ENCODE measurements around the gene CISD1. TPM values are rescaled to one million over a fixed set of nuclear protein-coding genes. Genes with fewer than 3 reads are reported as not detected.
"Not testable (repeated sequence)": the region's sequence is repeated elsewhere in the genome, so short reads cannot be mapped to it uniquely, and the experiment has no call there.

CISD1 gene
- total RNA-seq, 1 donor from 2014 or later: 15.1 TPM

DNA sequence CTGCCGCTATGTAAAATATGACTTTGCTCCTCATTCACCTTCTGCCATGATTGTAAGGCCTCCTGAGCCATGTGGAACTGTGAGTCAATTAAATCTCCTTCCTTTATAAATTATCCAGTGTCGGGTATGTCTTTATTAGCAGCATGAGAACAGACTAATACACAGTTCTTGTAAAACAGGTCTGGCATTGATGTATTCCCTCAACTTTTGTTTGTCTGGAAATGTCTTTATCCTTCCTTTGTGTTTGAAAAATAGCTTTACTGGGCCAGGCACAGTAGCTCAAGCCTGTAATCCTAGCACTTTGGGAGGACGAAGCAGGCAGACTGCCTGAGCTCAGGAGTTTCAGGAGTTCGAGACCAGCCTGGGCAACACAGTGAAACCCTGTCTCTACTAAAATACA is 15.8 kb upstream of the CISD1 start:
- Mint-ChIP-seq H3K36me3 (peaks cover 43% of the 10 kb centered on the region), H3K9me3 (peaks cover 56% of the 10 kb centered on the region), H3K27me3 (ENCODE audit: low read depth) (no peaks in the 10 kb centered on the region), H3K27ac (no peak overlapping the region), H3K4me3 (no peak overlapping the region), H3K4me1 (no peaks in the 10 kb centered on the region)
- TF ChIP-seq, protein P1, sequence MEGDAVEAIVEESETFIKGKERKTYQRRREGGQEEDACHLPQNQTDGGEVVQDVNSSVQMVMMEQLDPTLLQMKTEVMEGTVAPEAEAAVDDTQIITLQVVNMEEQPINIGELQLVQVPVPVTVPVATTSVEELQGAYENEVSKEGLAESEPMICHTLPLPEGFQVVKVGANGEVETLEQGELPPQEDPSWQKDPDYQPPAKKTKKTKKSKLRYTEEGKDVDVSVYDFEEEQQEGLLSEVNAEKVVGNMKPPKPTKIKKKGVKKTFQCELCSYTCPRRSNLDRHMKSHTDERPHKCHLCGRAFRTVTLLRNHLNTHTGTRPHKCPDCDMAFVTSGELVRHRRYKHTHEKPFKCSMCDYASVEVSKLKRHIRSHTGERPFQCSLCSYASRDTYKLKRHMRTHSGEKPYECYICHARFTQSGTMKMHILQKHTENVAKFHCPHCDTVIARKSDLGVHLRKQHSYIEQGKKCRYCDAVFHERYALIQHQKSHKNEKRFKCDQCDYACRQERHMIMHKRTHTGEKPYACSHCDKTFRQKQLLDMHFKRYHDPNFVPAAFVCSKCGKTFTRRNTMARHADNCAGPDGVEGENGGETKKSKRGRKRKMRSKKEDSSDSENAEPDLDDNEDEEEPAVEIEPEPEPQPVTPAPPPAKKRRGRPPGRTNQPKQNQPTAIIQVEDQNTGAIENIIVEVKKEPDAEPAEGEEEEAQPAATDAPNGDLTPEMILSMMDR (IDR thresholded peaks at IDR 0.05; ENCODE audit: unreplicated experiment): no peak
- no peak for DNase-seq (ENCODE audit: low spot score in 2 of 2, unreplicated experiment in 2 of 2)

DNA sequence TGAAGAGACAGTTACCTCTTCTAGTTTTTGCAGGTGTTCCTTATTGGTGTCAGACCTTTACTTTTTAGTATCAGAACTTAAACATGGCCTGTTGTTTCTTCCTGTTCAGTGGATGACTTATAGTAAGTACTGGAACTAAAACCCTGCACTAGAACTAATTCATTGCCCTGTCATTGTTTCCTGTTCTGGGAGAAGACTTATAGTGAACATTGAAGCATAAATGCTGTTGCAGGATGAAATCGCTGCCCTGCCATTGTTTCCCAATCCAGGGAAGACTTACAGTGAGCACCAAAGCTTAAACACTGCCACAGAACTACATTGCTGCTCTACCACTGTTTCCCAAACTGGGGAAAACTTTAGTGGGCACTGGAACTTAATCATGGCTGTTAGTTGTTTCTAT is 14.3 kb upstream of the CISD1 start:
- no peaks in the 10 kb centered on the region for H3K4me1 Mint-ChIP-seq
- H3K36me3 Mint-ChIP-seq: peaks cover 49% of the 10 kb centered on the region
- DNase-seq (ENCODE audit: low spot score in 2 of 2, unreplicated experiment in 2 of 2): no peak
- H3K9me3 Mint-ChIP-seq: peaks cover 62% of the 10 kb centered on the region
- no peaks in the 10 kb centered on the region for H3K27me3 Mint-ChIP-seq (ENCODE audit: low read depth)
- TF ChIP-seq, protein P1 (IDR thresholded peaks at IDR 0.05; ENCODE audit: unreplicated experiment): no peak
- no peak overlapping the region for H3K27ac Mint-ChIP-seq
- no peak overlapping the region for H3K4me3 Mint-ChIP-seq

DNA sequence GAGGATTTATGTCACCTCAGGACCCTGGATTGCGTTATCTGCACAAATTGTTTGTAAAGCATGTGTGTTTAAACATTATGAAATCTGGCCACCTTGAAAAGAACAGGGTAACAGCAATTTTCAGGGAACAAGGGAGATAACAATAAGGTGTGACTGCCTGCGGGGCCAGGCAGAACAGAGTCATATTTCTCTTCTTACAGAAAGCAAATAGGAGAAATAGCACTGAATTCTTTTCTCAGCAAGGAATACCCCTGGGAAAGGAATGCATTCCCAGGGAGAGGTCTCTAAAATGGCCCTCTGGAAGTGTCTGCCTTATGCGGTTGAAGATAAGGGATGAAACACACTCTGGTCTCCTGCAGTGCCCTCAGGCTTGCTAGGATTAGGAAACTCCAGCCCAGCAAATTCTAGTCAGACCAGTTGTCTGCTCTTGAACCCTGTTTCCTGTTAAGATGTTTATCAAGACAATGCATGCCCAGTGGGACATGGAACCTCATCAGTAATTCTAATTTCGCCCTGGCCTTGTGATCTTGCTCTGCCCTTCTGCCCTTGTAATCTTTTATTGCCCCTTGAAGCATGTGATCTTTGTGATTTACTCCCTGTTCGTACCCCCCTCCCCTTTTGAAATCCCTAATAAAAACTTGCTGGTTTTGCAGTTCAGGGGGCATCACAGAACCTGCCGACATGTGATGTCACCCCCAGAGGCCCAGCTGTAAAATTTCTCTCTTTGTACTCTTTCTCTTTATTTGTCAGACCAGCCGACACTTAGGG is 12.8 kb upstream of the CISD1 start:
- H3K9me3 Mint-ChIP-seq: peaks cover 52% of the 10 kb centered on the region
- H3K4me3 Mint-ChIP-seq; H3K27me3 Mint-ChIP-seq (ENCODE audit: low read depth); H3K4me1 Mint-ChIP-seq; DNase-seq (ENCODE audit: low spot score in 2 of 2, unreplicated experiment in 2 of 2); H3K27ac Mint-ChIP-seq: not testable (repeated sequence)
- peaks cover 49% of the 10 kb centered on the region for H3K36me3 Mint-ChIP-seq

DNA sequence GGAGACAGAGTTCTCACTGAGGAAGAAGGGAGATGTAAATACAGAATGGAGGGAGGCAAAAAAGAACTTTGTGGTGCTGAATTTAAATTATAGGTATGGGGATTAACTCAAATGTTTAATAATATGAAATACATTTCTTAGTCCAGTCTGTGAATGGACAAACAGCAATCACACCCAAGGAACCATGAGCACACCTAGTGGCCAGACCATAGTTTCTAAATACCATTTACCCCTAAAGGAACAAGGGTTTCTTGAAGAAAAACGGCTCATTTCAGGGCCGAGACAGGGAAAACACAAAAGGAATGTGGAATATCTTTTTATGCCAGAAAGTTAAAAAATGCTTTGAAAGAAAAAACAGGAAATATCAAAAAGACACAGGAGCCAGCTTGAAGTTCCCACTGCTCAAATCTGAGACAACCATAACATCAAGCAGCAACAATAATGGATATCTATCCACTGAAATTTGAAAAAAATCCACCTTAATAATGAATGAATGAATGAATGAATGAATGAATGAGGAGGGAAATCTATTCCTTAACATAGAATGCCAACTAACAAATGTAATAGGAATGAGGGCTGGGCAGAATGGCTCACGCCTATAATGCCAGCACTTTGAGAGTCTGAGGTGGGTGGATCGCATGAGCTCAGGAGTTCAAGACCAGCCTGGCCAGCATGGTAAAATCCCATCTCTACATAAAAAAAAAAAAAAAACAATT is 9.8 kb upstream of the CISD1 start:
- Mint-ChIP-seq H3K27me3 (ENCODE audit: low read depth) (no peaks in the 10 kb centered on the region), H3K9me3 (peaks cover 34% of the 10 kb centered on the region), H3K27ac (no peak overlapping the region), H3K4me1 (no peaks in the 10 kb centered on the region), H3K4me3 (no peak overlapping the region), H3K36me3 (peaks cover 34% of the 10 kb centered on the region)
- DNase-seq (ENCODE audit: low spot score in 2 of 2, unreplicated experiment in 2 of 2): no peak
- TF ChIP-seq, protein P1 (IDR thresholded peaks at IDR 0.05; ENCODE audit: unreplicated experiment): no peak

DNA sequence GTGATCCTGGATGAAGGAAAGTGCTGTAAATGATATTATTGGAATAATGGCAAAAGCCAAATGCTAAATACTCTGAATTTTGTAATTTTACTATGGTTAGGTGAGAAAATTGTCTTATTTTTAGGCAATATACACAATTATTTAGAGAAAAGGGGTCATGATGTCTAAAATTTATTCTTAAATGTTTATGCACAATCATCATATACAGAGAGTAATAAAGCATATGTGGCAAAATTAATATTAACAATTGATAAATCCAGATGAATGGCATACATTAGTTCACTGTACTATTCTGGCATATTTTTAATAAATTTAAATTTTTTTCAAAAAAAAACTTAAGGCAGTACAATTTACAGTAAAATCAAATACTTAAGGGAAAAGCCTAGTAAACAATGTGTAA is 8.6 kb upstream of the CISD1 start:
- no peak for DNase-seq (ENCODE audit: low spot score in 2 of 2, unreplicated experiment in 2 of 2)
- Mint-ChIP-seq H3K9me3 (peaks cover 25% of the 10 kb centered on the region), H3K27me3 (ENCODE audit: low read depth) (no peaks in the 10 kb centered on the region), H3K4me3 (no peak overlapping the region), H3K4me1 (peaks cover 11% of the 10 kb centered on the region), H3K27ac (no peak overlapping the region), H3K36me3 (peaks cover 23% of the 10 kb centered on the region)
- TF ChIP-seq, protein P1 (IDR thresholded peaks at IDR 0.05; ENCODE audit: unreplicated experiment): no peak

DNA sequence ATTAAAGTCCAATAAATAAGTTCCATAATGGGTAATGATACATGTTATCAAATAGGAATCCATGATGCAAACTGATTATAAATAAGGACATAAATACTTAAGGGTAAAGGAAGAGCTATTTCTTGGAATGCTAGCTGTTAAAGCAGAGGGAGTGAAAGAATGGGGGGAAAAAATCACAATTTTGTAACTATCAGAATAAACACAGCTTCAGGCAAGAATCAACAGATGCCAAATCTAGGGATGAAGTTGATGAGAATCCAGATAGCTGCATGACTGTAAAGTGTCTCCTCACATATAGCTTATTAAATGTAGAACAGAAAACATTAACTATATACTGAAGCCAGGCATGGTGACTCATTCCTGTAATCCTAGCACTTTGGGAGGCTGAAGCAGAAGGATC is 6.2 kb upstream of the CISD1 start:
- H3K36me3 Mint-ChIP-seq: peaks cover 7% of the 10 kb centered on the region
- H3K9me3 Mint-ChIP-seq: peaks cover 10% of the 10 kb centered on the region
- peaks cover 27% of the 10 kb centered on the region for H3K4me1 Mint-ChIP-seq
- DNase-seq (ENCODE audit: low spot score in 2 of 2, unreplicated experiment in 2 of 2): no peak
- H3K27ac Mint-ChIP-seq: no peak overlapping the region
- TF ChIP-seq, protein P1 (IDR thresholded peaks at IDR 0.05; ENCODE audit: unreplicated experiment): no peak
- H3K4me3 Mint-ChIP-seq: no peak overlapping the region
- H3K27me3 Mint-ChIP-seq (ENCODE audit: low read depth): no peaks in the 10 kb centered on the region
